Kidney (tissue), 14 donors: ENCODE data around the gene EIF5A. TPM values are rescaled to one million over a fixed set of nuclear protein-coding genes. Genes with fewer than 3 reads are reported as not detected.

Source experiments
- DNase-seq, 5 donors: peaks; one replicate each; pipeline ENCODE4 v3.0.0-alpha.2; 2013 to 2020
- FAIRE-seq: peaks from 2 replicates; lab custom pipeline; 2012; peaks lifted over from hg19 to GRCh38; lab: Jason Lieb, UNC
- H3K27ac ChIP-seq, 2 donors: one replicate each; pipeline ENCODE4 v1.7.0; 2013; ENCODE audit warnings: low read depth in 2 of 2, low read length in 2 of 2, inconsistent platforms in 1 of 2
- H3K27me3 ChIP-seq: one replicate; pipeline ENCODE4 v1.7.1; 2013; ENCODE audit warnings: low read length, inconsistent platforms; ENCODE audit not compliant: control insufficient read depth, insufficient read depth
- H3K36me3 ChIP-seq, 3 donors: one replicate each; pipeline versions ENCODE4 v1.7.0 to v1.7.1; 2013; ENCODE audit warnings: low read length in 3 of 3, control low read depth in 1 of 3, inconsistent platforms in 1 of 3; ENCODE audit not compliant: insufficient read depth in 3 of 3, control insufficient read depth in 2 of 3
- H3K4me1 ChIP-seq, 3 donors: one replicate each; pipeline versions ENCODE4 v1.7.0 to v1.7.1; 2013; ENCODE audit warnings: low read length in 3 of 3, inconsistent platforms in 1 of 3, low read depth in 1 of 3; ENCODE audit not compliant: control insufficient read depth in 2 of 3, insufficient read depth in 2 of 3
- H3K4me3 ChIP-seq, 3 donors: one replicate each; pipeline versions ENCODE4 v1.7.0 to v1.8.1; 2013; ENCODE audit warnings: low read length in 3 of 3, control low read depth in 1 of 3, inconsistent platforms in 1 of 3
- H3K9ac ChIP-seq, 3 donors: one replicate each; pipeline versions ENCODE4 v1.7.0 to v1.7.1; 2013; ENCODE audit warnings: low read length in 3 of 3, control low read depth in 1 of 3, inconsistent platforms in 1 of 3
- H3K9me3 ChIP-seq, 3 donors: one replicate each; pipeline versions ENCODE4 v1.7.0 to v1.7.1; 2013; ENCODE audit warnings: low read length in 3 of 3, control low read depth in 1 of 3, inconsistent platforms in 1 of 3; ENCODE audit not compliant: control insufficient read depth in 2 of 3, insufficient read depth in 1 of 3
- intact Hi-C: fragments of 100-400 bp; cut with DNase I; formaldehyde crosslinking; loops from one replicate; pipeline ENCODE4 v1.11.1; 2022
- polyA plus RNA-seq: library from polyadenylated mRNA; stranded (reverse); fragments of 350-450 nt; fragmentation: Illumina TruSeq; extraction: RNeasy Lipid Tissue Mini Kit (QIAGEN cat#74804); gene quantifications from one replicate; pipeline ENCODE4 v1.2.3, GENCODE V29; 2014; ENCODE audit warnings: low read depth, low replicate concordance; ENCODE audit not compliant: insufficient read depth
- total RNA-seq: library from RNA; stranded (reverse); fragmentation: NEBNext Ultra II Directional; extraction: Animal tissue kit (Norgen Biotek cat#: 25700); gene quantifications from one replicate; pipeline ENCODE4 v1.2.1, GENCODE V29; 2021
- TF ChIP-seq, protein P1 (sequence below): IDR thresholded peaks from 3 replicates; pipeline ENCODE4 v1.5.1; 2012; ENCODE audit warnings: mild to moderate bottlenecking, moderate library complexity, borderline replicate concordance; ENCODE audit not compliant: insufficient read depth; ENCODE audit errors: extremely low read depth
- donor health status: control.
- donor health status: control.
- donor health status: control.
- donor health status: control.
- donor health status: control.
- donor health status: DM: yes; HTN: yes; CAD: no.
- donor health status: Normal renal cell carcinoma (clear cell type).

Gene EIF5A
- total and polyA plus RNA-seq, 2 donors from 2014 or later = 306 to 434 TPM

DNA sequence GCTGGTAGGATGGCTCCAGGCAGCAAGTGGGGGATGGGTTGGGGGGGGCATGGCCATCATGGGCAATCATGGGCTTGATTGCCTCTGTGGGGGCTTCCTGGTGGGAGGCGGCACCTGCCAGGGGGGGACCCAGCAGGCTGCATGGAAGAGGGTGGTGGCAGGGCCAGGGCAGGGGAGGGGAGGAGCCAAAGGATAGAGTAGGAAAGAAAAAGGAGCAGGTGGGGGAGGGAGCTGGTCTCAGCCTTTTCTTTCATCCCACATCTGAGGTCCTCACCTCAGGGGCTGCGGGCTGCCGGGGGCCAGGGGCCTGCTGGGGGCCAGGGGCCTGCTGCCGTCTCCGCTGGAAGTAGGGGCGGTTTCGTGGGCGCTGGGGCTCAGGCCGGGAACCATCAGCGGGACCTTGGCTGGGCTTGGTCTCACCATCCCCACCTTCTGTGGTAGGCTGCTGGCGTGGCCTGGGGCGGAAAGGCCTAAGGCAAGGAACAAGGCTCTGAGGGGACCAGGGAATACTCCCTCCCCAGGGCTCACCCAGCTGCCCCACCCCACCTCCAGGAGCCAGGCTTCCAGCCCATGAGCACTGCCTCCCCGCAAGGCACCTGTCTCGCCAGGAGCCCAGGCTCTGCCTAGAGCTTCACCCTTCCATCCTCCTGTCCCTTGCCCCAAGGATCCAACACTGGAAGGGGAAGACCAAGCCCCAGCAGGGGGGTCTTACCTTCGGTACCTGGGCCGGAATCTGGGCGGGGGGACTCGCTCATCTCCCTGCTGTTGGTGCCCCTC is 18.0 kb upstream of the EIF5A start:
- Histone ChIP-seq H3K36me3 (no peaks in the 10 kb centered on the region), H3K9ac (no peak overlapping the region), H3K27me3 (no peaks in the 10 kb centered on the region), H3K4me3 (no peak overlapping the region), H3K9me3 (no peaks in the 10 kb centered on the region), H3K27ac (no peak overlapping the region), H3K4me1 (peaks cover 0 to 15% (median 6%) of the 10 kb centered on the region in 3 donors)
- DNase-seq (no peak), FAIRE-seq (no peak)
- TF ChIP-seq, protein P1, sequence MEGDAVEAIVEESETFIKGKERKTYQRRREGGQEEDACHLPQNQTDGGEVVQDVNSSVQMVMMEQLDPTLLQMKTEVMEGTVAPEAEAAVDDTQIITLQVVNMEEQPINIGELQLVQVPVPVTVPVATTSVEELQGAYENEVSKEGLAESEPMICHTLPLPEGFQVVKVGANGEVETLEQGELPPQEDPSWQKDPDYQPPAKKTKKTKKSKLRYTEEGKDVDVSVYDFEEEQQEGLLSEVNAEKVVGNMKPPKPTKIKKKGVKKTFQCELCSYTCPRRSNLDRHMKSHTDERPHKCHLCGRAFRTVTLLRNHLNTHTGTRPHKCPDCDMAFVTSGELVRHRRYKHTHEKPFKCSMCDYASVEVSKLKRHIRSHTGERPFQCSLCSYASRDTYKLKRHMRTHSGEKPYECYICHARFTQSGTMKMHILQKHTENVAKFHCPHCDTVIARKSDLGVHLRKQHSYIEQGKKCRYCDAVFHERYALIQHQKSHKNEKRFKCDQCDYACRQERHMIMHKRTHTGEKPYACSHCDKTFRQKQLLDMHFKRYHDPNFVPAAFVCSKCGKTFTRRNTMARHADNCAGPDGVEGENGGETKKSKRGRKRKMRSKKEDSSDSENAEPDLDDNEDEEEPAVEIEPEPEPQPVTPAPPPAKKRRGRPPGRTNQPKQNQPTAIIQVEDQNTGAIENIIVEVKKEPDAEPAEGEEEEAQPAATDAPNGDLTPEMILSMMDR = no peak
- intact Hi-C loops = no loop called here

DNA sequence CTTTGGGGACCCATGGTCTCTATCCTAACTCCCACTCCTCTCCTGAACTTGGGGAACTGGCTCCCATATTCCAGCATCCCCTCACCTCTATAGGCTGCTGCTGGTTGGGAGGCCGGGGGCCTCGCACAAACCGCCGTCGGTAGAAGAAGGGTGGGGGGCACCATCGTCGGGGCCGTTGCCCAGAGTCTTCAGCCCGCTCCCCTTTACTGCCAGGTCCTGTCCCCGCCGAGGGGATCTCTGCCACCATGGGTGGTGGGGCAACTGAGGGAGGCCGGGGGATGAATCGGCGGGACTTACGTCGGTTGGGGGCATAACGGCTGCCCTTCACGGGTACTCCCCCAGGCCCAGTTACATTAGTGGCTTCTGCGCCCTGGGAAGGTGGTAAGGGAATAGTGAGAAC is 17.3 kb upstream of the EIF5A start:
- no peak for FAIRE-seq
- H3K27ac ChIP-seq = no peak overlapping the region
- intact Hi-C loops = no loop called here
- no peak for DNase-seq
- no peak overlapping the region for H3K4me3 ChIP-seq
- H3K27me3 ChIP-seq = peaks cover under 1% of the 10 kb centered on the region
- H3K36me3 ChIP-seq = no peaks in the 10 kb centered on the region
- peaks cover 0 to 15% (median 9%) of the 10 kb centered on the region in 3 donors for H3K4me1 ChIP-seq
- no peaks in the 10 kb centered on the region for H3K9me3 ChIP-seq
- H3K9ac ChIP-seq = no peak overlapping the region
- TF ChIP-seq, protein P1 = no peak

DNA sequence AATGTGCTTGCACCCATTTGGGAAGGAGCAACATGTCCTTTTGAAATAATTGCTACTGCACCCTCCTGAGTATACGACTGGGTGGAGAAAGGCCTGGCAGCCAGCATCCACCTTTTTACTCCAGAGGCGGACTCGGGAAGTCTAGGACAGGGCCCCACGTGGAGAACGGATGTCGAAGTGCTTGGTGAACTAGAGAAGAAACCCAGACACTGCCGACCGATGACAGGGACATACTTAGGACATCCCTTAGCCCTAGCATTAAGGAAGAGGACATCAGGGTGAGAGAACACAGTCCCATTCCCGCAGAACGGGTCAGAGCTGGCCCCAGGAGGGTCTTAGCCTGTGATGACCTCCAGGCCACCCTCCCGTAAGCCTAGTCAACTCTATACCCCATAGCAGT is 16.7 kb upstream of the EIF5A start:
- no peak overlapping the region for H3K4me3 ChIP-seq
- no peaks in the 10 kb centered on the region for H3K36me3 ChIP-seq
- H3K27me3 ChIP-seq = peaks cover 3% of the 10 kb centered on the region
- H3K4me1 ChIP-seq = peaks cover 0 to 15% (median 10%) of the 10 kb centered on the region in 3 donors
- no peak overlapping the region for H3K9ac ChIP-seq
- DNase-seq = no peak
- TF ChIP-seq, protein P1 = no peak
- intact Hi-C loops = no loop called here
- no peak for FAIRE-seq
- no peaks in the 10 kb centered on the region for H3K9me3 ChIP-seq
- no peak overlapping the region for H3K27ac ChIP-seq
